NCI-H524 (cell line): ENCODE results near the gene MX2.
"Not testable (repeated sequence)": the region's sequence is repeated elsewhere in the genome, so short reads cannot be mapped to it uniquely, and the experiment has no call there.

Experiments used
- DNase-seq, 2 experiments: peaks; one replicate each; lab custom pipeline; 2025; lab: John Stamatoyannopoulos, UW

MX2 gene

GRCh38 chr21:41337515-41337914, 24.3 kb upstream of the MX2 start:
- no peak for DNase-seq

GRCh38 chr21:41338455-41338854, 23.4 kb upstream of the MX2 start:
- DNase-seq, result no peak

- no peak for DNase-seq
These were observed 19.8 kb upstream of the MX2 start for GRCh38 chr21:41342035-41342434.

- no peak for DNase-seq
These were observed 17.7 kb upstream of the MX2 start for GRCh38 chr21:41344146-41344545.

- DNase-seq, result no peak
These were observed 16.5 kb upstream of the MX2 start for GRCh38 chr21:41345356-41345755.

GRCh38 chr21:41345934-41346685, 15.7 kb upstream of the MX2 start:
- DNase-seq, result no peak

- no peak for DNase-seq
These were observed 15.1 kb upstream of the MX2 start for GRCh38 chr21:41346758-41347157.

- no peak for DNase-seq
These were observed 13.4 kb upstream of the MX2 start for GRCh38 chr21:41348434-41348833.

GRCh38 chr21:41349126-41349525, 12.7 kb upstream of the MX2 start:
- no peak for DNase-seq

- DNase-seq, result no peak
These were observed 12.0 kb upstream of the MX2 start for GRCh38 chr21:41349619-41350390.

- DNase-seq, result no peak
These were observed 11.2 kb upstream of the MX2 start for GRCh38 chr21:41350436-41351155.

GRCh38 chr21:41357546-41357945, 4.3 kb upstream of the MX2 start:
- no peak for DNase-seq

GRCh38 chr21:41358193-41359166, 3.3 kb upstream of the MX2 start:
- no peak for DNase-seq

GRCh38 chr21:41359286-41359685, 2.5 kb upstream of the MX2 start:
- no peak for DNase-seq

GRCh38 chr21:41359754-41360071, 2.1 kb upstream of the MX2 start:
- DNase-seq, result not testable (repeated sequence)

- DNase-seq, result peak in 1 of 2 experiments; percentile 17
These were observed 1.6 kb upstream of the MX2 start for GRCh38 chr21:41360072-41360821.

GRCh38 chr21:41361053-41361785, 608 bp upstream of the MX2 start:
- no peak for DNase-seq

GRCh38 chr21:41362605-41363369, 960 bp downstream of the MX2 start:
- no peak for DNase-seq
